ENCODE measurements around the gene TTC4. TPM values are rescaled to one million over a fixed set of nuclear protein-coding genes. Genes with fewer than 3 reads are reported as not detected.

Gene TTC4
- total and polyA plus RNA-seq, 2 experiments from 2014 or later = 25.1 to 33.6 TPM

DNA sequence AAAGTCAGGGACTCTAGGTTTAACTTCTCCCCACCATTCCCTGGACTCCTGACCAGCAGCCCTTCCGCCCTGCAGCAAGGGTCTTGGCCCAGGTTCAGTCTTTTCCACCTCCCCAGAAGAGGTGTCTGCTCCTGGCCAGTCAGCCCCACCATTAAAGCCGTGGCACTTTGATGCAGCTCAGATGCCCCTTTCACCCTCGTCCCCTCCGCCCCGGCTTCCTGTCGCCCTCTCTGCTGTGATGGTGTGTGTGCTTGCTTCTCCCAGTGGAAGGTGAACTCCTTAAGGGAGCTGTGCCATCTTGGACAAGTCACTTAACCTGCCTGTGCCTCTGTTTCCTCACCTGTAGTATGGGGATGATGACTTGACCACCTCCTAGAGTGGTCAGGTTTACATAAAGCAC is 17.8 kb upstream of the TTC4 start:
- Histone ChIP-seq H3K79me2 (replicated peaks; ENCODE audit: insufficient read depth) (no peaks in the 10 kb centered on the region), H3K4me3 (no peak overlapping the region), H4K20me1 (replicated peaks; ENCODE audit: insufficient read depth) (no peaks in the 10 kb centered on the region), H3K4me1 (ENCODE audit: insufficient read depth) (no peaks in the 10 kb centered on the region), H3K4me2 (no peak overlapping the region), H3K36me3 (ENCODE audit: insufficient read depth) (no peaks in the 10 kb centered on the region), H3K27me3 (ENCODE audit: insufficient read depth) (no peaks in the 10 kb centered on the region), H3K9me2 (ENCODE audit: insufficient read depth) (no peaks in the 10 kb centered on the region), H3K27ac (ENCODE audit: low read depth) (no peak overlapping the region), H2AFZ (no peak overlapping the region), H3F3A (replicated peaks; ENCODE audit: low read depth) (no peaks in the 10 kb centered on the region)
- no peaks in the 10 kb centered on the region for H3K36me3 Mint-ChIP-seq (ENCODE audit: low read depth)
- H3K4me1 Mint-ChIP-seq = no peaks in the 10 kb centered on the region
- peaks cover 6% of the 10 kb centered on the region for H3K27me3 Mint-ChIP-seq (ENCODE audit: insufficient read depth, low read depth, poor library complexity)
- no peak overlapping the region for H3K27ac Mint-ChIP-seq
- TF ChIP-seq, protein P1, sequence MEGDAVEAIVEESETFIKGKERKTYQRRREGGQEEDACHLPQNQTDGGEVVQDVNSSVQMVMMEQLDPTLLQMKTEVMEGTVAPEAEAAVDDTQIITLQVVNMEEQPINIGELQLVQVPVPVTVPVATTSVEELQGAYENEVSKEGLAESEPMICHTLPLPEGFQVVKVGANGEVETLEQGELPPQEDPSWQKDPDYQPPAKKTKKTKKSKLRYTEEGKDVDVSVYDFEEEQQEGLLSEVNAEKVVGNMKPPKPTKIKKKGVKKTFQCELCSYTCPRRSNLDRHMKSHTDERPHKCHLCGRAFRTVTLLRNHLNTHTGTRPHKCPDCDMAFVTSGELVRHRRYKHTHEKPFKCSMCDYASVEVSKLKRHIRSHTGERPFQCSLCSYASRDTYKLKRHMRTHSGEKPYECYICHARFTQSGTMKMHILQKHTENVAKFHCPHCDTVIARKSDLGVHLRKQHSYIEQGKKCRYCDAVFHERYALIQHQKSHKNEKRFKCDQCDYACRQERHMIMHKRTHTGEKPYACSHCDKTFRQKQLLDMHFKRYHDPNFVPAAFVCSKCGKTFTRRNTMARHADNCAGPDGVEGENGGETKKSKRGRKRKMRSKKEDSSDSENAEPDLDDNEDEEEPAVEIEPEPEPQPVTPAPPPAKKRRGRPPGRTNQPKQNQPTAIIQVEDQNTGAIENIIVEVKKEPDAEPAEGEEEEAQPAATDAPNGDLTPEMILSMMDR (conservative IDR thresholded peaks at IDR 0.05; ENCODE audit: low read depth in 2 of 2) = no peak
- TF ChIP-seq, protein P2, sequence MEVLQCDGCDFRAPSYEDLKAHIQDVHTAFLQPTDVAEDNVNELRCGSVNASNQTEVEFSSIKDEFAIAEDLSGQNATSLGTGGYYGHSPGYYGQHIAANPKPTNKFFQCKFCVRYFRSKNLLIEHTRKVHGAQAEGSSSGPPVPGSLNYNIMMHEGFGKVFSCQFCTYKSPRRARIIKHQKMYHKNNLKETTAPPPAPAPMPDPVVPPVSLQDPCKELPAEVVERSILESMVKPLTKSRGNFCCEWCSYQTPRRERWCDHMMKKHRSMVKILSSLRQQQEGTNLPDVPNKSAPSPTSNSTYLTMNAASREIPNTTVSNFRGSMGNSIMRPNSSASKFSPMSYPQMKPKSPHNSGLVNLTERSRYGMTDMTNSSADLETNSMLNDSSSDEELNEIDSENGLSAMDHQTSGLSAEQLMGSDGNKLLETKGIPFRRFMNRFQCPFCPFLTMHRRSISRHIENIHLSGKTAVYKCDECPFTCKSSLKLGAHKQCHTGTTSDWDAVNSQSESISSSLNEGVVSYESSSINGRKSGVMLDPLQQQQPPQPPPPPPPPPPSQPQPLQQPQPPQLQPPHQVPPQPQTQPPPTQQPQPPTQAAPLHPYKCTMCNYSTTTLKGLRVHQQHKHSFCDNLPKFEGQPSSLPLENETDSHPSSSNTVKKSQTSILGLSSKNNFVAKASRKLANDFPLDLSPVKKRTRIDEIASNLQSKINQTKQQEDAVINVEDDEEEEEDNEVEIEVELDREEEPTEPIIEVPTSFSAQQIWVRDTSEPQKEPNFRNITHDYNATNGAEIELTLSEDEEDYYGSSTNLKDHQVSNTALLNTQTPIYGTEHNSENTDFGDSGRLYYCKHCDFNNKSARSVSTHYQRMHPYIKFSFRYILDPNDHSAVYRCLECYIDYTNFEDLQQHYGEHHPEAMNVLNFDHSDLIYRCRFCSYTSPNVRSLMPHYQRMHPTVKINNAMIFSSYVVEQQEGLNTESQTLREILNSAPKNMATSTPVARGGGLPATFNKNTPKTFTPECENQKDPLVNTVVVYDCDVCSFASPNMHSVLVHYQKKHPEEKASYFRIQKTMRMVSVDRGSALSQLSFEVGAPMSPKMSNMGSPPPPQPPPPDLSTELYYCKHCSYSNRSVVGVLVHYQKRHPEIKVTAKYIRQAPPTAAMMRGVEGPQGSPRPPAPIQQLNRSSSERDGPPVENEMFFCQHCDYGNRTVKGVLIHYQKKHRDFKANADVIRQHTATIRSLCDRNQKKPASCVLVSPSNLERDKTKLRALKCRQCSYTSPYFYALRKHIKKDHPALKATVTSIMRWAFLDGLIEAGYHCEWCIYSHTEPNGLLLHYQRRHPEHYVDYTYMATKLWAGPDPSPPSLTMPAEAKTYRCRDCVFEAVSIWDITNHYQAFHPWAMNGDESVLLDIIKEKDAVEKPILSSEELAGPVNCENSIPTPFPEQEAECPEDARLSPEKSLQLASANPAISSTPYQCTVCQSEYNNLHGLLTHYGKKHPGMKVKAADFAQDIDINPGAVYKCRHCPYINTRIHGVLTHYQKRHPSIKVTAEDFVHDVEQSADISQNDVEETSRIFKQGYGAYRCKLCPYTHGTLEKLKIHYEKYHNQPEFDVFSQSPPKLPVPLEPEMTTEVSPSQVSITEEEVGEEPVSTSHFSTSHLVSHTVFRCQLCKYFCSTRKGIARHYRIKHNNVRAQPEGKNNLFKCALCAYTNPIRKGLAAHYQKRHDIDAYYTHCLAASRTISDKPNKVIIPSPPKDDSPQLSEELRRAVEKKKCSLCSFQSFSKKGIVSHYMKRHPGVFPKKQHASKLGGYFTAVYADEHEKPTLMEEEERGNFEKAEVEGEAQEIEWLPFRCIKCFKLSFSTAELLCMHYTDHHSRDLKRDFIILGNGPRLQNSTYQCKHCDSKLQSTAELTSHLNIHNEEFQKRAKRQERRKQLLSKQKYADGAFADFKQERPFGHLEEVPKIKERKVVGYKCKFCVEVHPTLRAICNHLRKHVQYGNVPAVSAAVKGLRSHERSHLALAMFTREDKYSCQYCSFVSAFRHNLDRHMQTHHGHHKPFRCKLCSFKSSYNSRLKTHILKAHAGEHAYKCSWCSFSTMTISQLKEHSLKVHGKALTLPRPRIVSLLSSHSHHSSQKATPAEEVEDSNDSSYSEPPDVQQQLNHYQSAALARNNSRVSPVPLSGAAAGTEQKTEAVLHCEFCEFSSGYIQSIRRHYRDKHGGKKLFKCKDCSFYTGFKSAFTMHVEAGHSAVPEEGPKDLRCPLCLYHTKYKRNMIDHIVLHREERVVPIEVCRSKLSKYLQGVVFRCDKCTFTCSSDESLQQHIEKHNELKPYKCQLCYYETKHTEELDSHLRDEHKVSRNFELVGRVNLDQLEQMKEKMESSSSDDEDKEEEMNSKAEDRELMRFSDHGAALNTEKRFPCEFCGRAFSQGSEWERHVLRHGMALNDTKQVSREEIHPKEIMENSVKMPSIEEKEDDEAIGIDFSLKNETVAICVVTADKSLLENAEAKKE (CRISPR knock-in tag; IDR thresholded peaks at IDR 0.05) = no peak
- no peak for DNase-seq (ENCODE audit: low spot score)
- no peak overlapping the region for H3K4me3 Mint-ChIP-seq
- no peaks in the 10 kb centered on the region; the same call in 2 of the 3 replicates for H3K9me3 Mint-ChIP-seq
- no peak for ATAC-seq

DNA sequence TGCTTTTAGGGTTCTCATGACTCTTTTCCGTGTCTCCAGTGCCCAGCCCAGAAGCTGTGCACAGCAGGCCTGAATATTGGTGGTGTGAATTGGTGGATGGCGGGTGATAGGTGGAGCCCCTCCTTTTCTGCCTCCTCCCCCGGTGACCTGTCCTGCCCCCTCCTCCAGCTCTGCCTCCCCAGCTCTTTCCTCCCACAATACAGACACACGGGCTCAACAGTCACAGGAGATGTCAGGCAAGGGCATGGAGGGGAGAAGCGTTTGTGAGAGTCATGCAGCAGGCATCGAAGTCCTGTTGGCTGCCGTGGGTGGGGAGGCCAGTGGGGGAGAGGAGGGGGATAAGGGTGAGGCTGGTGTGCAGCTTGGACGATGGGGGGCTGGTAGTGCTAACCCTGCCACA is 17.3 kb upstream of the TTC4 start:
- no peak overlapping the region for H3K4me3 Mint-ChIP-seq
- TF ChIP-seq CREB1 (CRISPR knock-in tag; IDR thresholded peaks at IDR 0.05; ENCODE audit: low read depth) = no peak
- TF ChIP-seq STAT1 (IDR thresholded peaks at IDR 0.05; ENCODE audit: unreplicated experiment) = no peak
- TF ChIP-seq, protein P3, sequence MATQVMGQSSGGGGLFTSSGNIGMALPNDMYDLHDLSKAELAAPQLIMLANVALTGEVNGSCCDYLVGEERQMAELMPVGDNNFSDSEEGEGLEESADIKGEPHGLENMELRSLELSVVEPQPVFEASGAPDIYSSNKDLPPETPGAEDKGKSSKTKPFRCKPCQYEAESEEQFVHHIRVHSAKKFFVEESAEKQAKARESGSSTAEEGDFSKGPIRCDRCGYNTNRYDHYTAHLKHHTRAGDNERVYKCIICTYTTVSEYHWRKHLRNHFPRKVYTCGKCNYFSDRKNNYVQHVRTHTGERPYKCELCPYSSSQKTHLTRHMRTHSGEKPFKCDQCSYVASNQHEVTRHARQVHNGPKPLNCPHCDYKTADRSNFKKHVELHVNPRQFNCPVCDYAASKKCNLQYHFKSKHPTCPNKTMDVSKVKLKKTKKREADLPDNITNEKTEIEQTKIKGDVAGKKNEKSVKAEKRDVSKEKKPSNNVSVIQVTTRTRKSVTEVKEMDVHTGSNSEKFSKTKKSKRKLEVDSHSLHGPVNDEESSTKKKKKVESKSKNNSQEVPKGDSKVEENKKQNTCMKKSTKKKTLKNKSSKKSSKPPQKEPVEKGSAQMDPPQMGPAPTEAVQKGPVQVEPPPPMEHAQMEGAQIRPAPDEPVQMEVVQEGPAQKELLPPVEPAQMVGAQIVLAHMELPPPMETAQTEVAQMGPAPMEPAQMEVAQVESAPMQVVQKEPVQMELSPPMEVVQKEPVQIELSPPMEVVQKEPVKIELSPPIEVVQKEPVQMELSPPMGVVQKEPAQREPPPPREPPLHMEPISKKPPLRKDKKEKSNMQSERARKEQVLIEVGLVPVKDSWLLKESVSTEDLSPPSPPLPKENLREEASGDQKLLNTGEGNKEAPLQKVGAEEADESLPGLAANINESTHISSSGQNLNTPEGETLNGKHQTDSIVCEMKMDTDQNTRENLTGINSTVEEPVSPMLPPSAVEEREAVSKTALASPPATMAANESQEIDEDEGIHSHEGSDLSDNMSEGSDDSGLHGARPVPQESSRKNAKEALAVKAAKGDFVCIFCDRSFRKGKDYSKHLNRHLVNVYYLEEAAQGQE (IDR thresholded peaks at IDR 0.05; ENCODE audit: unreplicated experiment) = no peak
- TF ChIP-seq EZH2 (IDR thresholded peaks at IDR 0.05; ENCODE audit: low read depth, unreplicated experiment) = no peak

More for the DNA sequence above, 17.3 kb upstream of the TTC4 start:
- Histone ChIP-seq H4K20me1 (replicated peaks; ENCODE audit: insufficient read depth) (no peaks in the 10 kb centered on the region), H3K9me2 (ENCODE audit: insufficient read depth) (no peaks in the 10 kb centered on the region), H2AFZ (no peak overlapping the region), H3K79me2 (replicated peaks; ENCODE audit: insufficient read depth) (no peaks in the 10 kb centered on the region), H3F3A (replicated peaks; ENCODE audit: low read depth) (no peaks in the 10 kb centered on the region), H3K27ac (ENCODE audit: low read depth) (no peak overlapping the region), H3K4me2 (no peak overlapping the region), H3K36me3 (ENCODE audit: insufficient read depth) (no peaks in the 10 kb centered on the region), H3K4me1 (ENCODE audit: insufficient read depth) (no peaks in the 10 kb centered on the region), H3K4me3 (no peak overlapping the region), H3K27me3 (ENCODE audit: insufficient read depth) (no peaks in the 10 kb centered on the region)
- Mint-ChIP-seq H3K4me1 (no peaks in the 10 kb centered on the region), H3K36me3 (ENCODE audit: low read depth) (no peaks in the 10 kb centered on the region), H3K9me3 (no peaks in the 10 kb centered on the region; the same call in 2 of the 3 replicates), H3K27me3 (ENCODE audit: insufficient read depth, low read depth, poor library complexity) (peaks cover 6% of the 10 kb centered on the region), H3K27ac (no peak overlapping the region)
- DNase-seq (ENCODE audit: low spot score) (no peak), ATAC-seq (no peak)

Measured in GM23338 (cell line).